Vagina (tissue), 2 donors: ENCODE measurements around the gene SCD5. TPM values are rescaled to one million over a fixed set of nuclear protein-coding genes. Genes with fewer than 3 reads are reported as not detected.

ENCODE experiments used
- DNase-seq, 2 donors: peaks; one replicate each; pipeline ENCODE4 v3.0.0-alpha.2; 2017; ENCODE audit errors: extremely low spot score in 2 of 2
- H3K27ac ChIP-seq: fragments of 200-600 bp; sonication (generic); one replicate; pipeline ENCODE4 v1.5.1; 2019
- H3K27me3 ChIP-seq: fragments of 200-600 bp; sonication (generic); one replicate; pipeline ENCODE4 v1.5.1; 2019
- H3K36me3 ChIP-seq, 2 donors: fragments of 200-600 bp; sonication (generic); one replicate each; pipeline ENCODE4 v1.5.1; 2017 to 2019
- H3K4me1 ChIP-seq: fragments of 200-600 bp; sonication (generic); one replicate; pipeline ENCODE4 v1.5.1; 2019
- H3K4me3 ChIP-seq, 2 donors: fragments of 200-600 bp; sonication (generic); 1 replicate in 1 of 2; 2 replicates in 1 of 2; pipeline ENCODE4 v1.5.1; 2016 to 2019
- H3K9me3 ChIP-seq: fragments of 200-600 bp; sonication (generic); one replicate; pipeline ENCODE4 v1.5.1; 2019
- CTCF ChIP-seq, 3 experiments: fragments of 450-650 bp in 2 of 3; fragments of 200-600 bp in 1 of 3; sonication (generic) in 1 of 3; IDR thresholded peaks; one replicate each; pipeline ENCODE4 v1.5.1; 2017 to 2019; ENCODE audit warnings: antibody characterized with exemption in 3 of 3, mild to moderate bottlenecking in 2 of 3, moderate library complexity in 2 of 3
- POLR2A ChIP-seq, 2 donors: fragments of 450-650 bp; IDR thresholded peaks; one replicate each; pipeline ENCODE4 v1.6.1; 2017; ENCODE audit warnings: antibody characterized with exemption in 2 of 2, mild to moderate bottlenecking in 2 of 2, moderate library complexity in 2 of 2
- POLR2AphosphoS5 ChIP-seq, 2 donors: sonication (generic); formaldehyde crosslinking; IDR thresholded peaks; one replicate each; pipeline ENCODE4 v1.9.0; 2017; ENCODE audit warnings: antibody characterized with exemption in 2 of 2, mild to moderate bottlenecking in 2 of 2, low read depth in 1 of 2; ENCODE audit not compliant: insufficient read depth in 1 of 2
- intact Hi-C: fragments of 100-400 bp; cut with DNase I; formaldehyde crosslinking; loops from one replicate; pipeline ENCODE4 v1.15.1; 2023
- total RNA-seq: library from RNA; depleted of rRNA; stranded (reverse); fragments of >200 nt; gene quantifications from one replicate; pipeline ENCODE4 v1.2.3, GENCODE V29; 2016

SCD5 gene
- total RNA-seq, 1 donor from 2014 or later = 16.9 TPM

DNA sequence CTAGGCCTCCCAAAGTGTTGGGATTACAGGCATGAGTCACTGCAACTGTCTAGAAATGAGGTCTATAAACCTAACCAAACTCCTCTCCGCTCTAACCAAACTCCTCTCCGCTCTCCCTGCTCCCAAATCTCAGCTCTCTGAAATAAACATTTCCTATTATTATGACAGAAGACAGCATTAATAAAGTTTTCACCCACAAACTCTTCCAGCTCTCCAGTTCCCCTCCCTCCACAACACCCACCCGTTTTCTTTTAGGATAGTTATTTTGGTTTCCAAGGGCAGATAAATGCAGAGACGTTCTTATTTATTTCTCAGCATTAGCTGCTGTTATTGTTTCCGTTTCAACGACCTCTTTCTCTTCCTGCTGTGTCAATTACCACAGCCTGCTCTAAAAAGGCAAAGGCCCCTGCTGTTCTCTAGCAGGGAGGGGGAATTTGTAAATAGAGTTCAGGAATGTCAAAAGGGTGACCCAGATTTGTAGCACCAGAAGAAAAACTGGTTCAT is 13.3 kb upstream of the SCD5 start:
- Histone ChIP-seq H3K9me3 (no peaks in the 10 kb centered on the region), H3K4me3 (no peak overlapping the region), H3K4me1 (no peaks in the 10 kb centered on the region), H3K27ac (peak overlapping the region; percentile 34), H3K36me3 (peaks cover 0 to 2% of the 10 kb centered on the region in 2 donors), H3K27me3 (no peaks in the 10 kb centered on the region)
- TF ChIP-seq POLR2AphosphoS5 (IDR thresholded peaks at IDR 0.05; ENCODE audit: insufficient read depth in 1 of 2, low read depth in 1 of 2) (no peak), POLR2A (IDR thresholded peaks at IDR 0.05) (no peak), CTCF (IDR thresholded peaks at IDR 0.05) (no peak)
- no peak for DNase-seq
- intact Hi-C loops = no loop called here

DNA sequence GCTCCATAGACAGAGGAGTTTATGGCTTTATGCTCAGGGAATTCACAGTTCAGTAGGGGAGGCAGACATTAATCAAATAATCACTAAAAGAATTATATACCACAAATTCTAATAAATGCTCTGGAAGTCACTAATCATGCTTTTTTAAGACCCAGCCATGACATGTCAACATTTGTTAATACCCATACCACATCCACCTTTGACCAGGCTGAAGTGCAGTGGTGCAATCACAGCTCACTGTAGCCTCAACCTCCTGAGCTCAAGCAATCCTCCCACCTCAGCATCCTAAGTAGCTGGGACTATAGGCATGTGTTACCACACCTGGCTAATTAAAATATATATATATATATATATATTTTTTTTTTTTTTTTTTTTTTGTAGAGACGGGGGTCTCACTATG is 12.8 kb upstream of the SCD5 start:
- intact Hi-C loops = no loop called here
- Histone ChIP-seq H3K4me1 (no peaks in the 10 kb centered on the region), H3K9me3 (no peaks in the 10 kb centered on the region), H3K4me3 (no peak overlapping the region), H3K36me3 (no peaks in the 10 kb centered on the region), H3K27me3 (no peaks in the 10 kb centered on the region), H3K27ac (no peak overlapping the region)
- TF ChIP-seq POLR2AphosphoS5 (IDR thresholded peaks at IDR 0.05; ENCODE audit: insufficient read depth in 1 of 2, low read depth in 1 of 2) = no peak
- no peak for TF ChIP-seq CTCF (IDR thresholded peaks at IDR 0.05)
- TF ChIP-seq POLR2A (IDR thresholded peaks at IDR 0.05) = no peak
- DNase-seq = no peak

GRCh38 chr4:82810176-82810575 is 11.6 kb upstream of the SCD5 start:
- TF ChIP-seq CTCF (IDR thresholded peaks at IDR 0.05) (no peak), POLR2A (IDR thresholded peaks at IDR 0.05) (no peak), POLR2AphosphoS5 (IDR thresholded peaks at IDR 0.05; ENCODE audit: insufficient read depth in 1 of 2, low read depth in 1 of 2) (no peak)
- no peaks in the 10 kb centered on the region for H3K36me3 ChIP-seq
- intact Hi-C loops = no loop called here

GRCh38 chr4:82809619-82810018 is 11.0 kb upstream of the SCD5 start:
- Histone ChIP-seq H3K36me3 (no peaks in the 10 kb centered on the region), H3K4me3 (no peak overlapping the region), H3K4me1 (no peaks in the 10 kb centered on the region), H3K9me3 (no peaks in the 10 kb centered on the region), H3K27ac (no peak overlapping the region), H3K27me3 (no peaks in the 10 kb centered on the region)
- intact Hi-C loops = no loop called here
- TF ChIP-seq POLR2A (IDR thresholded peaks at IDR 0.05) (no peak), POLR2AphosphoS5 (IDR thresholded peaks at IDR 0.05; ENCODE audit: insufficient read depth in 1 of 2, low read depth in 1 of 2) (no peak), CTCF (IDR thresholded peaks at IDR 0.05) (no peak)
- no peak for DNase-seq

More at GRCh38 chr4:82810176-82810575, 11.6 kb upstream of the SCD5 start:
- no peak overlapping the region for H3K27ac ChIP-seq
- no peak overlapping the region for H3K4me3 ChIP-seq
- H3K27me3 ChIP-seq = no peaks in the 10 kb centered on the region
- DNase-seq = peak in 1 of 2 donors; percentile 11
- no peaks in the 10 kb centered on the region for H3K9me3 ChIP-seq
- H3K4me1 ChIP-seq = no peaks in the 10 kb centered on the region

DNA sequence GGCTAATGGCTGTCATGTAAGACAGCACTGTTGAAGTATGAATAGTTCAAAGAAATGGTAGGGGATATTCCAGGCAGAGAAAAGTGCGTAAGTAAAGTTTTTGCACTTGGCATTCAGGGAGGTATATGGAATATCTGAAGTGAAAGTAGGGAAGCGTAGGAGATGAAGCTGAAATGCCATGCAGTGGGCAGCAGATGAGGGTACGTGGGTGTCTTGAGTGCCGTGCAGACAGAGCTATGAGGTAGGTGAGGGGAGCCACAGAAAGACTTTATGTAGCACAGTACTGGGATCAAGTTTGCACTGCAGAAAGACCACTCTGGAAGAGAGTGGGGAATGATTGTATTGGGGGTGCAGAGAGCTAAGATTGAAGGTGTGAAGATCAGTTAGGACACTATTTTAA is 5.2 kb upstream of the SCD5 start:
- H3K4me3 ChIP-seq = no peak overlapping the region
- no peak for TF ChIP-seq POLR2A (IDR thresholded peaks at IDR 0.05)
- no peak for TF ChIP-seq CTCF (IDR thresholded peaks at IDR 0.05)
- no peak for TF ChIP-seq POLR2AphosphoS5 (IDR thresholded peaks at IDR 0.05; ENCODE audit: insufficient read depth in 1 of 2, low read depth in 1 of 2)
- H3K36me3 ChIP-seq = no peaks in the 10 kb centered on the region
- no peak overlapping the region for H3K27ac ChIP-seq
- peaks cover 9% of the 10 kb centered on the region for H3K4me1 ChIP-seq
- no peaks in the 10 kb centered on the region for H3K9me3 ChIP-seq
- no peaks in the 10 kb centered on the region for H3K27me3 ChIP-seq
- intact Hi-C loops = no loop called here
- no peak for DNase-seq
